Forelimb muscle (tissue), 1 donor: ENCODE results near the gene ARSH. TPM values are rescaled to one million over a fixed set of nuclear protein-coding genes. Genes with fewer than 3 reads are reported as not detected.
"Not testable (repeated sequence)": the region's sequence is repeated elsewhere in the genome, so short reads cannot be mapped to it uniquely, and the experiment has no call there.

ENCODE experiments used
- DNase-seq: peaks from one replicate; pipeline ENCODE4 v3.0.0-alpha.2; 2013; ENCODE audit warnings: low read depth
- polyA plus RNA-seq: library from polyadenylated mRNA; unstranded; fragments of 120-200 nt; gene quantifications from one replicate; pipeline ENCODE4 v1.2.1, GENCODE V29; 2013; ENCODE audit not compliant: insufficient read length

The ARSH gene, protein sequence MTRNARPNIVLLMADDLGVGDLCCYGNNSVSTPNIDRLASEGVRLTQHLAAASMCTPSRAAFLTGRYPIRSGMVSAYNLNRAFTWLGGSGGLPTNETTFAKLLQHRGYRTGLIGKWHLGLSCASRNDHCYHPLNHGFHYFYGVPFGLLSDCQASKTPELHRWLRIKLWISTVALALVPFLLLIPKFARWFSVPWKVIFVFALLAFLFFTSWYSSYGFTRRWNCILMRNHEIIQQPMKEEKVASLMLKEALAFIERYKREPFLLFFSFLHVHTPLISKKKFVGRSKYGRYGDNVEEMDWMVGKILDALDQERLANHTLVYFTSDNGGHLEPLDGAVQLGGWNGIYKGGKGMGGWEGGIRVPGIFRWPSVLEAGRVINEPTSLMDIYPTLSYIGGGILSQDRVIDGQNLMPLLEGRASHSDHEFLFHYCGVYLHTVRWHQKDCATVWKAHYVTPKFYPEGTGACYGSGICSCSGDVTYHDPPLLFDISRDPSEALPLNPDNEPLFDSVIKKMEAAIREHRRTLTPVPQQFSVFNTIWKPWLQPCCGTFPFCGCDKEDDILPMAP
- not detected for polyA plus RNA-seq

DNA sequence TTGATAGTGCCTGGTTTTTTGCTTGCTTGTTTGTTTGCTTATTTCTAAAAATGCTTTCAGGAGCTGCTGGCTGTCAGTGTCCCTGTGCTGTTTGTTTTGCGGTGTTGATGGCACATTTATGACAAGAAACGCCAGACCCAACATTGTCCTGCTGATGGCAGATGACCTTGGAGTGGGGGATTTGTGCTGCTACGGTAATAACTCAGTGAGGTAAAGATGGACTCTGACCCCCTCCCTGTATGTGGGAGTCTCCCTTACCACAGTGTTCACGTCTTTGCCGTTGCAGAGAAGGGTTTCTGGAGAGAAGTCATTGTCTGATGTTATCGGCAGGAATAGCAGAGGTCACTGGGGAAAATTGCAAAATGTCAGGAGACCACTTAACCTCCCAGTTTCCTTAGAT is at the start of gene ARSH:
Gene ARSH, plus strand, starts transcription at position 52 of the 400 bp plus-strand sequence. Its CDS starts 67 bp downstream, at position 119.
- no peak for DNase-seq

DNA sequence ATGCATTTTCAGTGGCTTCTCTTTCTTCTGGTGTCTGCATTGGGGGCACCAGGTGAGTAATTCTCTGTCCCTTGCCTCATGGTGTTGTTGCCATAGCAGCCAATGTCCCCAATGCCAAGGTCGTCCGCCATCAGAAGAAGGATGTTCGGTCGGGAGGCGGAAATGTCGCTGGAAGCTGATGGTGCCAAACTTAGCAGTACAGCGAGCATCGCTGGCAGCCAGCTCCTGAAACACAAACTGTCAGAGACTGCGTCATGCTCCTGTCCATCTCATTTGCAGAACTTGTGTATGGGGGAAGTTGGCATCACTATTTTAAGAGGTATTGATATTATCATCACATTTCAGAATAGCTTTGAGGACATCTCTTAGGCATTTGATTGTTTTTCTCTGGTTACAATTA is 48.1 kb upstream of the ARSH start:
- no peak for DNase-seq

DNA sequence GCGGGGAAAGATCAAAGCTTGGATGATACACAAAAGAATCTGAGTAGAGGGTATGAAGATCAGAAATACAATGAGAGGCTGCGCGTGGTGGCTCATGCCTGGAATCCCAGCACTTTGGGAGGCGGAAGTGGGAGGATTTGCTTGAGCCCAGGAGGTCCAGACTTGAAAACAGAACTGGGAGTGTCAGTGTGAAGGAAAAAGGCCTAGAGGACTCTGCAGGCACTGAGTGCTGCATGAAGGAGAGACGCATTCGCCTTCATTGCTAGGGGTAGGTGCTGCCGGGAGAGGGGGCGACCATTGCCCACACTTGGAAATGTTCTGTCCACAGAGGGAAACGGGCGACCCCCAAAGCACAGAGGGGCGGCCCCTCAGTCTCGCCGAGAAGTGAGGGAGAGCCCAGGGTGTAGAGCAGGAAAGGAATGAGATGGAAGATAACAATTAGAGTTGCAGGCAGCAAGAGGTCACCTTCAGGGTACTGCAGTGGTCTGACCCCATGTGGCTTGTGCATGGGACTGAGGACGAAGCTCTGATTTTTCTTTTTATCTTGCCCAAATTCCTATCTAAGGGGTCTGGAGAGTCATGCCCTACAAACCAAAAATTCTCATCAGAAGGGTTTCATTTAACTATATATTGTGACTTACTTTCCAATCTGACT is 45.4 kb upstream of the ARSH start:
- no peak for DNase-seq

DNA sequence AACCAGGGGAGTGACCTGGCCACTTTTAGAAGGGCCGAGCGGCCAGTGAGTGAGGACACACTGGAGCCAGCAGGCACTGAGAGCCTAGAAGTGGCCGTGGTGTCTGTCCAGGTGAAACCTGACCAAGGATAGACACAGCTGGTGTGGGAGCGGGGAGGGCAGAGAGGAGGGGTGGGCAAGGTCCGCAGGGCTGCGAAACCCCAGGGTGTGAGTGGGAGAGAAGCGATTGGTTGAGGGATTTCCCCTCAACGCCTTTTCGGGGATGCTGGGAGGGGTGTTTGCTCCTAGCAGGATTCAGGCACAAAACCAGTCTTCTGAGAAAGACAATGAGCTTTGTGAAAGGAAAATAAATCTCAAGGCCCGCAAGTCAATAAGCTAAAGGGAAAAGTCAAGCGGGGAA is 44.0 kb upstream of the ARSH start:
- DNase-seq, result no peak

DNA sequence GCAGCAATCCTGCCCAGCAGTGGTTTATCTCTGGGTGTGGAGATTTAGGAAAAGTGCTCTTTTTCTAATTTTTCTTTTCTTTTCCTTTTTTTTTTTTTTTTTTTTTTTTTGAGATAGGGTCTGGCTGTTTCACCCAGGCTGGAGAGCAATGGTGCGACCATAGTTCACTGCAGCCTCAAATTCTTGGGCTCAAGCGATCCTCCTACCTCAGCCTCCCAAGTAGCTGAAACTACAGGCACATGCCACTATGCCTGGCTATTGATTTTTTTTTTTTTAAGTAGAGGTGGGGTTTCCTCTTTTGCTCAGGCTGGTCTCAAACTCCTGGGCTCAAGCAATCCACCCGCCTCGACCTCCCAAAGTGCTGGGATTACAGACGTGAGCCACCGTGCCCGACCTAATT is 42.9 kb upstream of the ARSH start:
- not testable (repeated sequence) for DNase-seq

DNA sequence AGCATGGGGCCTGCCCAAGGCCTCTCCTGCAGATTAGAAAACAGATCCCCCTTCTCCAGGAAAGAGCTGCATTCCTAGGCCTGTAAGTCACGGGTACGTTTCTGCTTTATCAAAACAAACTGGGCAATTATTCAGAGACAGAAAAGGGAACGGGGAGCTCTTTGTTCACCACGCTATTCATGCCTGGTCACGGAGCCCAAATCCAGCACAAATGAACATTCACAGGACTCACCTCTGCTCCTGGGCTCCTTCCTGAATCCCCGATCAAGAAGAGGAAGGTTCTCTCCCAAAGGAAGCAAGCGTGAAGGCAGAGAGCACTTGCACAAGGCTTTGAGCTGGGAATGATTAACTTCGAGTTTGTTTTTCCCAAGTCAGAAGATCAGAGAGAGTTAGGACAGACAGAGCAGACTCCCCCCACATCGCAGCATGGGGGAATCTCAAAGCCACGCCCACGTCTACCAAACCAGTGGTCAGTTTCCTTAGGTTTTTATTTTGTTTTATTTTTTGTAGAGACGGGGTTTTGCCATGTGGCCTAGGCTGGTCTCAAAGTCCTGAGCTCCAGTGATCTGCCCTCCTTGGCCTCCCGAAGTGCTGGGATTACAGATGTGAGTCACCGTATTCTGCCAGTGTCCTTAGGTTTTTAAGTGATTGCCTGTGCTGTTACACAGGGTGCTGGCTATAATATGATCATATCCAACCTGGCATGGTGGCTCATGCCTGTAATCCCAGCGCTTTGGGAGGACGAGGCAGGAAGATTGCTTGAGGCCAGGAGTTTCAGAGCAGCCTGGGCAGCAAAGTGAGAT is 42.2 kb upstream of the ARSH start:
- not testable (repeated sequence) for DNase-seq

DNA sequence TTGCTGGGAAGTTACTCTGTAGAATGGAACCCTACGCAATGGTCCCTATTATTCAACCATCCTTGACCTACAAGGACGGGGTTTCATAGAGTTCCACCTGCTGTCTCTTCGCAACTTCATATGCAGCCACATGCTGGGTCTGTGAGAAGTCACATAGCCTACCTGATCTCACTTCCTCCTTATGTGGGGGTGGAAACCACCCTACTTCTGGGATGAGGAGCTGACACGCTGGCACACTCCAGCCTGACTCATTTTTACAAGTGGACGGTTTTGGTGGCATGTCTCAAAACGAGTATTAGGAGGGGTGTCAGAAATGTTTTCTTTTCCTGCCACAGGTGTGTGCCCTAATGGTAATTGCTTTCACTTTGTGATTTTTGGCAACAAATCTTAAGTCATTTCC is 40.4 kb upstream of the ARSH start:
- DNase-seq, result no peak

DNA sequence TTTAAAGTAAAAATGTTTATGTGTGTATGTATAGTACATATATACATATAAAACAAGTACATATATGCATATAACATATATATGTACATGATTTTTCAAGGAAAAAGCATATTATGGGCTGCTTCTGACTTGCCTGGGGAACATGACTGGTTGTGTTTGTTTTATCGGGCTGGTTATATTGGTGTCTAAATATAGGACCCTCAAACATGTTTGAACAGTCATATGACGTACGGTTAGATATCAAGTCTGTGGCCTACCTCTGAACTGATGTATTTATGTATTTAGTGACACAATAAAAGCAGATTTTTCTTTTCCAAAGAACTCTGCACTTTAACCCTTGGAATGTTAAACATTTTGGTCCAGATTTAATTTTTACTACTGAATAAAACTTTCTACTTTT is 39.3 kb upstream of the ARSH start:
- DNase-seq, result no peak

DNA sequence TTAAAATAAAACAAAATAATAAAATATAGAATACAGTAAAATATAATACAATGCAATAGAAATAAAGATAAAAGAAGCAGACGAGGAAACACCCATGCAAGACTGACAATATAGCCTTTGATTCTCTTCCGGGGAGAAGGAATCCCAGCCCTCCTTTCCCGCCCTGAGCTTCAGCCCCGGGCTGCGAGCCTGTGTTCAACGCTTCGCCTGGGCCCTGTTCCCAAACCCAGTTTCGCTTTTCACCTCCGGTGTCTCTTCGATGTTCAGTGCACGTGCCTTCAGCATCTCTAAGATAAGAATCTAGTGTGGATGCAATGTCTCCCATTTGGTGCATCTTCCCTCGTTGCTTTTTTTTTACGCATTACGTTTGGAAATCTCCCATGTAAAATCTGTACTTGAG is 38.8 kb upstream of the ARSH start:
- DNase-seq, result no peak

DNA sequence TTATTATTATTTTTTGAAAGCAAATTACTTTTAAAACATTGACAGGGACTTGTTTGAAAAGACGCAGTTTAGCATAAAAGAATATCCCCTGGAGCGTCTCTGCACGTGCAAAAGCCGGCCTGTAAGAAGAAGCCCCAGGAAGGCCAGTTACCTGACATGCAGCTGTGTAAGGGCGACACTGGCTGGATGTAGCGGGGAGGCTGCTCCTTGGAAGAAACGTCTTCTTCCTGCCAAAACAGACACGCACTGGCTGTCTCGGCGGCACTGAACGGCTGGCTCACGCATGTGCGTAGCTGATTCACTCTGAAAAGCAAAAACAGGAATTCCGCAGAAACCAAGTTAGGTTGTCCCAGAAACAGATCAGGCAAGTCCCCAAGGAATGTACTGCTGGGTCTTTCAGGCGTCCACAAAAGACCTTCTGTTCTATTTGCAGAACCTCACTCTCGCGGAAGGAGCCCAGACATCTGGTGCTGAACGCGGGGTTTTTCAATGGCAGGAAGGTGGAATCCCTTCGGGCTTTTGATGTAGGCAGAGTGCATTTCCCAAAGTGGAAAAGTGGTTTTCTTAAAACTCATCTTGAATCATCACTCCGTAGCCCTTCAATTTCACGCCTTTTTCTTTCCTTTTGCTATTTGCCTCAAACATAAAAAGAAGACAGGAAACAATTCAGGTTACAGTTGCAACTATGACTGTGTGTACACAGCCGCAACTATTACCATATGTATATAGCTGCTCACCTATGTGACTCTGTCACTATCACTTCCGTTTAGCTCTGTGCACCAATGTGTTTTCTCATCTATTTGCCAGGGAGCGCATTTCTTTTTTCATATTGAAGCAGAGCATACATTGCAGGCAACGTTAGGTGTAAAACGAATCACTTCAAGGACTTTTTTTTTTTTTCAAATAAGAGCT is 38.1 kb upstream of the ARSH start:
- DNase-seq, result no peak

DNA sequence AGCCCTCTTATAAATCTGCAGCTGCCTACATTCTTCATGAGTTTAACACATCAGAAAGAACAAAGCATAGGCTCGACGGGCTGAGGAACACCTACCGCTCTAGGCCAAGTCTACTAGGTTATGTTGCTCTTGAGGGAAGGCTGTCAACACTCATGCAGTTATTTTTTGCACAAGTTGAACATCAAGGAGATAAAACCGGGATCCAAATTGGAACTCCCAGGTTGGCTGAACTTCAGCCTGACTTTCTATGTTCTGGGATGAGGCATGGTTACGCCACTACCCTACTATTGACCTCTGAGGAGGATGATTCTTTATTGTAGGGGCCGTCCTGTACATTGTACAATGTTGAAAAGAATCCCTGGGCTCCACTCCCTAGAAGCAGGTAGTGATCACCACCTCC is 37.3 kb upstream of the ARSH start:
- no peak for DNase-seq

DNA sequence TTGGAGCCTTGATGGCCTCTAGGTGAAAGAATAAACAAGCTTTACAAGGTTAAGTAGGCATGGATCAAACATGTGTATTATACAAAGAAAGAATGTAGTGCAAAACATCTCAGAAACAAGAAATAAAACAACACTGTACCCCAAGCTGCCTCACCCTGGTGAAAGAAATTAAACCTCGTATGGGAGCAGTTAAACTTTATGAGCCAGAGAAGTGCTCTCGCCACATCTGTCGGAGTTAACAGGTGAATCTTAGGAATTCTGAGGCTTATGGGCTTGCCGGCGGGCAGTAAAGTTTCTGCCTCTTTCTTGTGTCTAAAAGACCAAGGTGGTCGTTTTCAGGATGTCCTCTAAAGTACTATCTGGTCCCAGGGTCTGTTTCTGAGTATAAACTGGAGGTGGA is 34.0 kb upstream of the ARSH start:
- no peak for DNase-seq

DNA sequence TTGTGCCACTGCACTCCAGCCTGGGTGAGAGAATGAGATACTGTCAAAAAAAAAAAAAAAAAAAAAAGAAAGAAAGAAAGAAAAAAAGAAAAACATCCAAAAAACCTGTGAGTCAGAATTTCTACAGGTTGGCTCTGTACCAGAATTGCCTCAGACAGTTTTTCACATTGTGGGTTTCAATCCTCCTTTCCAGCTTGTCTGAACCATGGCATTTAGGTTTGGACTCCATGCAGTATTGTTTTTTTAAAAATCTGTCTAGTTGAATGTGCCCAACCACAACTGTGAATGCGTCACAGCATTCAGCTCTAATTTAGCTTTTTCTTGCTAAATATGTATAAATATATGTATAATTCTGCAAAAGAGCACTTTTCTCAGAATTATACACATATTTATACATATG is 31.4 kb upstream of the ARSH start:
- no peak for DNase-seq

DNA sequence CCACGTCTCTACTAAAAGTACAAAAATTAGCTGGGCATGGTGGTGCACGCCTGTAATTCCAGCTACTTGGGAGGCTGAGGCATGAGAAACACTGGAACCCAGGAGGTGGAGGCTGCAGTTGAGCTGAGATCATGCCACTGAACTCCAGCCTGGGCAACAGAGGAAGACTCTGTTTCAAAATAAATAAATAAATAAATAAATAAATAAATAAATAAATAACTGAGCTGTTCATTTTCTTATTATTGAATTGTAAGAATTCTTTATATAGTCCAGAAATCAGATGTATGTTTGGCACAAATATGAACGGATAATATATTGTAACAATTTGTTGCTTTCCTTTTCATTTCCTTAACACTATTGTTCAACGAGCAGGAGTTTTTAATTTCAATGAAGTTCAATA is 27.7 kb upstream of the ARSH start:
- DNase-seq, result not testable (repeated sequence)

DNA sequence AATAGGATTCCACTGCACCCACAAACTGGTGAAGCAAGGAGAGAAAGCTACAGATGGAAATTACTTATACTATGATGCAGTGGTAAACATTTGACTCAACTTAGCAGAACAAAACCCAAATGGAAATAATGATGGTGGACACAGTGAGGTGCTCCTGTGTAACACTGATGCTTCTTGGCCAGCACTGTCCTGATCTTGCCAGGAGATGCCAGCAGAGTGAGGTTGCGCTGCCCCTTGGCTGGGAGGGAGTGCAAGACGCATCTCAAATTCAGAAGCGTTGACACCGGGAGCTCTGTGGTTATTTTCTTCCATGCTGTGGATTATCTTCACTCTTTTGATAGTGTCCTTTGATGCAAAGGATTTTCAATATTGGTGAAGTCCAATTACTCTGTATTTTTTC is 22.0 kb upstream of the ARSH start:
- DNase-seq, result no peak

DNA sequence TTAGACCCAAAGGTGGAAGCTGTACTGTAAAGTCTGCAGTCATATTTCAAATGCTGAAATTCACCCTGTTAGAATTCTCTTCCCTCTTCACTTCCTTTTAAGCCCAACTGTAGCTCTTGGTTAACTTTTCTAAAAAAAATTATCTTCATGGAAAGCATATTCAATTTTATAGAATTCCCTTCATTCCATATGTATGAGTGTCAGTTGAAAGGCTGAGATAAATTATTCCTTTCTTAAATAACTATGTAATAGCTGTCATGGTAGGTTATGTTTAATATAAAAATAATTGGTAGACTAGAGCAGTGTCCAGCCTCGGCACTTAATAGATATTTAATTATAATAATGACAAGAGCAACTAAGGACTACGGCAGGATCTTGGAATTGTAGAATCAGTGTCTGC is 16.8 kb upstream of the ARSH start:
- no peak for DNase-seq

DNA sequence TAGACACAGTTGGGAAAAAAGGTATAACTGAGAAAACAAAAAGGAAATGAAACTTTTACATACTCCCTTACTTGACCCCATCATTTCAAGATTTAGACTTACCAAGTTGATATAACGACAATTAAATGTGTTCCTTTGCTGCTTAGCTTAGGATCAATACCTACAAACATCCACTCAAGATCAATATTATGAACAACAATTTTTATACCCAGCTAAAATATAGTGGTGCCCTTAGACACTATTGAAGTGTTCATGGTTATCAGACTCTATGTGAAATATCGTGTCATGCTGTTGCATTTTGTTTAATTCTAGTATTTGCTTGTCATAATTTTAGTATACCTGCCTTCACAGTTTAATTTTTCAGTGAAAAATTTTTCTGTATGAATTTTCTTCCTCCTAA is 4.2 kb downstream of the ARSH start:
- no peak for DNase-seq

DNA sequence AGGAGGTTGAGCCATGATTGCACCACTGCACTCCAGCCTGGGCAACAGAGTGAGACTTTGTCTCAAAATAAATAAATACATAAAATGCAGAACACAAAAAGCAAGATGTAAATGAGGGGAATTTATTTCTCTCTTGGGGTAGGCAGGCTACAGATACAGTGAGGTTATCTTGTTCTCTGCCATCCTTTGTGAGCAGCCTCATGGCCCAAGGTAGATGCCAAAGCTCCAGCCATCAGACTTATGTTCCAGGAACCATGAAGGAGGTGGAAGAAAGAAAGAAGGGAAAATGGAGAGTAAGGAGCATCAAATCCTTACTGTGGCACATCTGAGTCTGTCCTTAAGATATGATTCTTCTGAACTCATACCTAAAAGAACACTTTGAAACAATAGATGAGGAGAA is 11.1 kb downstream of the ARSH start:
- DNase-seq, result no peak

DNA sequence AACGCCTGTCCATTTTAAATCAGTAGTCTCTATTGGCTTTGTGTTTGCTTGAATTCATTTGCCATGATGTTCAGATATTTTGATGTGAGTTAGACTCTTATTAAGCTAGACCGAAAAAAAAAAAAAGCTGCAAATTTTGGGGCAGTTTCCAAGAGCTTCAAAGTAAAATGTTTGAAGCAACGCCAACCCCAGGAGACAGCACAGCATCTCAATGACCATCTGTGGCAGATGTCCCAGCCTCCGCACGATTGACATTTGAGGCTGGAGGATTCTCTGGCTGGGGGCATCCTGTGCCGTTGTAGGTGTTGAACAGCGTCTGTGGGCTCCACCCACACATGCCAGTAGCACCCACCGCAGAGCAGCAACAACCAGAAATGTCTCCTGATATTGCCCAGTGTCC is 17.8 kb downstream of the ARSH start:
- no peak for DNase-seq

DNA sequence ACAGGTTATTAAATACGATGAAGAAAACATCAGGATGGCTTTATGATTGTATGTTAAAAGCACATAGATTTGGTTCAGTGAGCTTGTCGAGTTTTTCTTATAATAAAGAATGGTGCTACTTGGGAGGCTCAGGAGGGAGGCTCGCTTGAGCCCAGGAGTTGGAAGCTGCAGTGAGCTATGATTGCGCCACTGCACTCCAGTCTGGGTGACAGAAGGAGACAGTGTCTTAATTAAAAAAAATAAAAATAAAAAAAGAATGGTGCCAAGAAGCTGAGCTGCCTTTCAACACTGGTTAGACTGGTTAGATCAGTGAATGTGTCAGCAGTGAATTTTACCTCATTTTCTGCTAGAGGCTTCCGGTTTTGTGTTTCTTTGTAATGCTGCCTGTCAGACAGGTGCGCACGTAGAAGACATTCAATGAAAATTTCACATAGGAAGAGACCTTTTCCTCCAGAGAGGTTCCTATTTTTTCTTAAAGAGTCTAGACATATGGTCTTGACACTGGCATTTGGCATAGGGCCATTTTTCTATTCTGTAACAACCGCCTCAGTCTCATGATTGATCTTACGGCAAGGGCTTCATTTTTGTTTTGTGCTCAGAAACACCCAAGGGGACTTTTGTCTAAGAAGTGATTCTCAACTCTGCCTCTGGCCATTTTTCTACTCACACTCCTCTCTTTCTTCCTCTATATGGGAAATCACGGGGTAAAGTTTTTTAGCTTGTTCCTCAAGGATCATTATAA is 19.9 kb downstream of the ARSH start:
- no peak for DNase-seq
